Measurements from ENCODE around the gene SOX9. TPM values are rescaled to one million over a fixed set of nuclear protein-coding genes. Genes with fewer than 3 reads are reported as not detected.
A peak's percentile ranks its signal among the peaks of the same experiment; 100 is the strongest.

SOX9 gene
- total RNA-seq, 1 donor from 2014 or later = 36.8 TPM

DNA sequence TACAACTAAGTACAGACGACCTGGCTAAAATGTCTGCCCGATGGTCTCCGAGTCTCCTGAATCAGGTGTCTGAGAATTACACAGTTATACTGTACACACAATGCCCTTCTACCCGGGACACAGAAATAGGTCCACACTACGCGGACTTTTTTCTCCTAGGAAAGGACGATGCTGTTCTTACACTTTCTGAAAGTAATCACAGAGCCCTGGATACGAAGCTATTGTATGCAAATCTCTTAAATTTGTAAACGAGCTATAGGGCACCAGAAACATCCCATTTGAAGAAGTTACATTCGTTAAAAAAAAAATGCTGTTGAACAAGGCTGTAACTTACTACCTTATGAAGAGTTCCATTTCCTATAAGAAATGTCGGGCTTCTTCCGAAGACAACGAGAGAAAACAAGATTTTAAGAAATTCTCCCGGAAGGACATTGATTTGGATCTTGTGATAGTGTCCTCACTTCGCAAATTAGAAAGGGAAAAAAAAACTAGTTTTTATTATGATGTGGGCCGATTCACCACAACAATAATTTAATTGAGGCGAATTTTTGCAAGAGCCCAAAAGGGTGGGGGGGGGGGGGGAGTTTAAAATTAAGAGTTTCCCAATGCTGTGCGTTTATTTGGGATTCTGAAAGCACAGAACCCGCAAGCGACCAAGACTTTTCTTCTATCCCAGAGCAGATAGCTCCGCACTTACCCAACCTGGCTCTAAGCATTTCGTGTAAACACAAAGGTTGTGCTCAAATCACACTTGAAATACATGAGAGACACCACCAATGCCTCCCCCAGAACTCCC lies 1.5 kb upstream of the SOX9 start:
- peaks cover 71% of the 10 kb centered on the region for H3K27me3 Mint-ChIP-seq (ENCODE audit: low read depth)

GRCh38 chr17:72119873-72120641 lies 763 bp upstream of the SOX9 start:
- Mint-ChIP-seq H3K9me3 (no peaks in the 10 kb centered on the region), H3K27ac (ENCODE audit: unreplicated experiment) (no peak overlapping the region), H3K27me3 (ENCODE audit: low read depth) (peaks cover 65% of the 10 kb centered on the region), H3K4me3 (peak overlapping the region; percentile 98), H3K4me1 (peaks cover 66% of the 10 kb centered on the region), H3K36me3 (ENCODE audit: low read depth) (peaks cover 13% of the 10 kb centered on the region)
- peak; percentile 38 for DNase-seq (ENCODE audit: low read depth, low spot score)
- TF ChIP-seq, protein P1, sequence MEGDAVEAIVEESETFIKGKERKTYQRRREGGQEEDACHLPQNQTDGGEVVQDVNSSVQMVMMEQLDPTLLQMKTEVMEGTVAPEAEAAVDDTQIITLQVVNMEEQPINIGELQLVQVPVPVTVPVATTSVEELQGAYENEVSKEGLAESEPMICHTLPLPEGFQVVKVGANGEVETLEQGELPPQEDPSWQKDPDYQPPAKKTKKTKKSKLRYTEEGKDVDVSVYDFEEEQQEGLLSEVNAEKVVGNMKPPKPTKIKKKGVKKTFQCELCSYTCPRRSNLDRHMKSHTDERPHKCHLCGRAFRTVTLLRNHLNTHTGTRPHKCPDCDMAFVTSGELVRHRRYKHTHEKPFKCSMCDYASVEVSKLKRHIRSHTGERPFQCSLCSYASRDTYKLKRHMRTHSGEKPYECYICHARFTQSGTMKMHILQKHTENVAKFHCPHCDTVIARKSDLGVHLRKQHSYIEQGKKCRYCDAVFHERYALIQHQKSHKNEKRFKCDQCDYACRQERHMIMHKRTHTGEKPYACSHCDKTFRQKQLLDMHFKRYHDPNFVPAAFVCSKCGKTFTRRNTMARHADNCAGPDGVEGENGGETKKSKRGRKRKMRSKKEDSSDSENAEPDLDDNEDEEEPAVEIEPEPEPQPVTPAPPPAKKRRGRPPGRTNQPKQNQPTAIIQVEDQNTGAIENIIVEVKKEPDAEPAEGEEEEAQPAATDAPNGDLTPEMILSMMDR (conservative IDR thresholded peaks at IDR 0.05) = no peak

More for the DNA sequence above, 1.5 kb upstream of the SOX9 start:
- Mint-ChIP-seq H3K27ac (ENCODE audit: unreplicated experiment) (no peak overlapping the region), H3K9me3 (no peaks in the 10 kb centered on the region), H3K4me3 (peak overlapping the region; percentile 98), H3K36me3 (ENCODE audit: low read depth) (peaks cover 10% of the 10 kb centered on the region), H3K4me1 (peaks cover 63% of the 10 kb centered on the region)
- TF ChIP-seq, protein P1 (conservative IDR thresholded peaks at IDR 0.05) = no peak
- no peak for DNase-seq (ENCODE audit: low read depth, low spot score)

GRCh38 chr17:72121164-72122009 lies 567 bp downstream of the SOX9 start:
- DNase-seq (ENCODE audit: low read depth, low spot score) = peak; percentile 51
- H3K4me1 Mint-ChIP-seq = peaks cover 60% of the 10 kb centered on the region
- H3K9me3 Mint-ChIP-seq = no peaks in the 10 kb centered on the region
- no peak overlapping the region for H3K27ac Mint-ChIP-seq (ENCODE audit: unreplicated experiment)
- peaks cover 15% of the 10 kb centered on the region for H3K36me3 Mint-ChIP-seq (ENCODE audit: low read depth)
- peaks cover 52% of the 10 kb centered on the region for H3K27me3 Mint-ChIP-seq (ENCODE audit: low read depth)
- H3K4me3 Mint-ChIP-seq = peak overlapping the region; percentile 98
- TF ChIP-seq, protein P1 (conservative IDR thresholded peaks at IDR 0.05) = peak; percentile 23

DNA sequence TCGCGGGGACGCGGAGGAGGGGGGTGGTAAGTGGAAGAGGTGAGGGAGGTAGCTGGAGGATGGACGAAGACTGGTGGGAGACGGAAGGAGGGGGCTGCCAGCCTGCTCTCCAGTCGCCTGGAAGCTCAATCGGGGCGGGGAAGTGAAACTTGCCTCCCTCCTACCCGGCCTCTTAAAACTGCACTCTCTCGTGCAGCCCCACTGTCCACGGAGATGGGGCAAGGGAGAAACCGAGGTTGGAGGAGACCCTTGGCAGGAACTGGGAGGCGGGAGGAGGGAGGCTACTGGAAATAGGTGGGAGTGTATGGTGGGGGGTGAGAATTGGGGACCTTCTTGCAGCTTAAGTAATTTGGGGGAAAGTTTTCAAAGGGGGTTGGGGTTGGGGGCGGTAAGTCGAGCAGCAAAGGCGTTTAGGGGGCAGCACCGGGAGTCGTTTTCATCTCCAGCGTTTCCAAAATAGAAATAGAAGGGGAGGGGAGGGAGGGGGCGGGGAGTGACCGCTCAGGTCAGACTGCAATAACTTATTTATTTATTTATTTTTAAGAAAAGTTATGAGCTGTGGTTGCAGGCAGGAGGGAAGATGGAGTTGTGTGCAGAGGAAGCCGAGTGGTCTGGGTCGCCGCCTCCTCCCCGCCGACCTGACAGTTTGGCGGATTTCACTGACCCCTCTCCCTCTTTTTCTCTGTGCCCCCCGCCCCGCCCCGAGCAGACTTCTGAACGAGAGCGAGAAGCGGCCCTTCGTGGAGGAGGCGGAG lies 1.4 kb downstream of the SOX9 start:
- Mint-ChIP-seq H3K9me3 (no peaks in the 10 kb centered on the region), H3K27me3 (ENCODE audit: low read depth) (peaks cover 44% of the 10 kb centered on the region), H3K4me3 (peak overlapping the region; percentile 98), H3K27ac (ENCODE audit: unreplicated experiment) (no peak overlapping the region), H3K36me3 (ENCODE audit: low read depth) (peaks cover 15% of the 10 kb centered on the region), H3K4me1 (peaks cover 60% of the 10 kb centered on the region)
- TF ChIP-seq, protein P1 (conservative IDR thresholded peaks at IDR 0.05) = no peak
- no peak for DNase-seq (ENCODE audit: low read depth, low spot score)
